KMS-11 (cell line): ENCODE measurements around the gene ATRIP.

Experiments
- H2AFZ ChIP-seq: fragments of 200-600 bp; sonication (generic); 2 replicates; pipeline ENCODE4 v1.6.1; 2016; ENCODE audit warnings: antibody characterized with exemption, mixed run types, low read depth
- H3K27ac ChIP-seq: fragments of 200-600 bp; sonication (generic); 2 replicates; pipeline ENCODE4 v1.6.1; 2016; ENCODE audit warnings: mild to moderate bottlenecking, mixed run types
- H3K27me3 ChIP-seq: fragments of 200-600 bp; sonication (generic); 2 replicates; pipeline ENCODE4 v1.6.1; 2017; ENCODE audit warnings: mild to moderate bottlenecking, low read depth, mixed run types, moderate library complexity; ENCODE audit not compliant: insufficient read depth
- H3K36me3 ChIP-seq: fragments of 200-600 bp; sonication (generic); 2 replicates; pipeline ENCODE4 v1.6.1; 2017; ENCODE audit warnings: mild to moderate bottlenecking, mixed run types; ENCODE audit not compliant: insufficient read depth
- H3K4me1 ChIP-seq: fragments of 200-600 bp; sonication (generic); 2 replicates; pipeline ENCODE4 v1.6.1; 2016; ENCODE audit warnings: mild to moderate bottlenecking, low read depth, mixed run types; ENCODE audit not compliant: poor library complexity, severe bottlenecking
- H3K4me2 ChIP-seq: fragments of 200-600 bp; sonication (generic); 2 replicates; pipeline ENCODE4 v1.7.0; 2016; ENCODE audit warnings: mild to moderate bottlenecking, mixed run types
- H3K4me3 ChIP-seq: fragments of 200-600 bp; sonication (generic); IDR thresholded peaks from 2 replicates; pipeline ENCODE4 v1.6.1; 2017; ENCODE audit warnings: low read depth, low read length, mixed read lengths; ENCODE audit not compliant: insufficient read depth
- H3K79me2 ChIP-seq: fragments of 200-600 bp; sonication (generic); 2 replicates; pipeline ENCODE4 v1.6.1; 2016; ENCODE audit warnings: low read depth, mixed run types; ENCODE audit not compliant: insufficient read depth
- H3K9ac ChIP-seq: fragments of 200-600 bp; sonication (generic); 2 replicates; pipeline ENCODE4 v1.6.1; 2016; ENCODE audit warnings: mild to moderate bottlenecking, mixed run types
- H4K20me1 ChIP-seq: fragments of 200-600 bp; sonication (generic); 2 replicates; pipeline ENCODE4 v1.6.1; 2016; ENCODE audit warnings: mild to moderate bottlenecking, mixed run types; ENCODE audit not compliant: insufficient read depth
- TF ChIP-seq, protein P1 (sequence below): fragments of 200-600 bp; sonication (generic); conservative IDR thresholded peaks from 2 replicates; pipeline ENCODE4 v1.6.1; 2017; ENCODE audit warnings: low read depth, mild to moderate bottlenecking, antibody characterized with exemption, low read length, moderate library complexity, mixed read lengths

Gene ATRIP

GRCh38 chr3:48434591-48435222, 11.8 kb upstream of the ATRIP start:
- Histone ChIP-seq H3K4me3 (no peak overlapping the region), H2AFZ (no peak overlapping the region), H3K27me3 (no peaks in the 10 kb centered on the region), H4K20me1 (no peaks in the 10 kb centered on the region), H3K9ac (no peak overlapping the region), H3K4me1 (peaks cover 13% of the 10 kb centered on the region), H3K27ac (no peak overlapping the region), H3K36me3 (no peaks in the 10 kb centered on the region), H3K4me2 (no peak overlapping the region), H3K79me2 (no peaks in the 10 kb centered on the region)
- TF ChIP-seq, protein P1, sequence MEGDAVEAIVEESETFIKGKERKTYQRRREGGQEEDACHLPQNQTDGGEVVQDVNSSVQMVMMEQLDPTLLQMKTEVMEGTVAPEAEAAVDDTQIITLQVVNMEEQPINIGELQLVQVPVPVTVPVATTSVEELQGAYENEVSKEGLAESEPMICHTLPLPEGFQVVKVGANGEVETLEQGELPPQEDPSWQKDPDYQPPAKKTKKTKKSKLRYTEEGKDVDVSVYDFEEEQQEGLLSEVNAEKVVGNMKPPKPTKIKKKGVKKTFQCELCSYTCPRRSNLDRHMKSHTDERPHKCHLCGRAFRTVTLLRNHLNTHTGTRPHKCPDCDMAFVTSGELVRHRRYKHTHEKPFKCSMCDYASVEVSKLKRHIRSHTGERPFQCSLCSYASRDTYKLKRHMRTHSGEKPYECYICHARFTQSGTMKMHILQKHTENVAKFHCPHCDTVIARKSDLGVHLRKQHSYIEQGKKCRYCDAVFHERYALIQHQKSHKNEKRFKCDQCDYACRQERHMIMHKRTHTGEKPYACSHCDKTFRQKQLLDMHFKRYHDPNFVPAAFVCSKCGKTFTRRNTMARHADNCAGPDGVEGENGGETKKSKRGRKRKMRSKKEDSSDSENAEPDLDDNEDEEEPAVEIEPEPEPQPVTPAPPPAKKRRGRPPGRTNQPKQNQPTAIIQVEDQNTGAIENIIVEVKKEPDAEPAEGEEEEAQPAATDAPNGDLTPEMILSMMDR, result no peak

DNA sequence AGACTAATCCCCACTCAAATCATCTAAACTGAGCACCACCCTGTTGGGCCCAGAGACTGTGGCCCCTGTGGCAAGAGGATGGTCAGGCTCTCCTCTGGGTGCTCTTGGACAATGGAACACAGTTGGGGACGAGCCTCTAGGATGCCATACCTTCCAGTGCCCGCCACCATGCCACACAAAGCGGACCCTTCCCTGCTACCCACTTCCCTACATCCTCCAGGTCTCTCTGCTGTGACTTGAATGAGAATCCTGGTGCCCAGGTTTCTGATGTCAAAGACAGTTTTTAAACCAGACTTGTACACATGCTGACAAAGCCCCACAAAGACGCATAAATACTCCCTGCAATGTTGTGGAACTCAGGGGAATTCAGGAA, 11.3 kb upstream of the ATRIP start:
- no peak overlapping the region for H3K9ac ChIP-seq
- no peaks in the 10 kb centered on the region for H4K20me1 ChIP-seq
- no peak overlapping the region for H3K4me3 ChIP-seq
- H3K36me3 ChIP-seq, result no peaks in the 10 kb centered on the region
- no peak overlapping the region for H3K4me2 ChIP-seq
- H3K27ac ChIP-seq, result no peak overlapping the region
- peaks cover 10% of the 10 kb centered on the region for H3K4me1 ChIP-seq
- H3K79me2 ChIP-seq, result peaks cover under 1% of the 10 kb centered on the region; the same call in 1 of the 2 replicates
- TF ChIP-seq, protein P1, result no peak
- no peaks in the 10 kb centered on the region for H3K27me3 ChIP-seq
- no peak overlapping the region for H2AFZ ChIP-seq

- Histone ChIP-seq H3K27me3 (no peaks in the 10 kb centered on the region), H3K4me2 (no peak overlapping the region), H3K79me2 (peaks cover 8% of the 10 kb centered on the region), H3K4me3 (no peak overlapping the region), H3K27ac (no peak overlapping the region), H3K4me1 (peaks cover 10% of the 10 kb centered on the region), H3K9ac (no peak overlapping the region), H4K20me1 (no peaks in the 10 kb centered on the region), H3K36me3 (no peaks in the 10 kb centered on the region), H2AFZ (no peak overlapping the region)
- TF ChIP-seq, protein P1, result peak; percentile 97
Measured at GRCh38 chr3:48435774-48436476, 10.6 kb upstream of the ATRIP start.

DNA sequence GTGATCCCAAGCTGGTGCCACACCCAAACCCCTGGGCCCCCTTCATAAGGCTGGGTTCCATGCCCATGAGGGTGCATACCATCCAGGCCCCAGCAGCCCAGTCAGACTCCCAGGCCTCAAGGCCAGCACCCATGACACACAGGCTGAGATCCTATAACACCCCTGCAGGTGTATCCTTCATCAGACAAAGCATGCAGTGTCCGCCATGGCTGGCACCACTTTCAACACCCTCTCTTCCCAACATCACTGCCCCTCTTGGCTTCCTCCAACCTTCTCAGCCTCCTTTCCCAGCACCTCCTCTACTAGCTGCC, 10.1 kb upstream of the ATRIP start:
- H3K27me3 ChIP-seq, result no peaks in the 10 kb centered on the region

More for the DNA sequence above, 10.1 kb upstream of the ATRIP start:
- Histone ChIP-seq H3K36me3 (no peaks in the 10 kb centered on the region), H3K4me1 (peaks cover 13% of the 10 kb centered on the region), H3K27ac (no peak overlapping the region), H3K4me3 (no peak overlapping the region), H4K20me1 (no peaks in the 10 kb centered on the region), H3K4me2 (no peak overlapping the region), H3K9ac (no peak overlapping the region), H3K79me2 (peaks cover 13% of the 10 kb centered on the region), H2AFZ (no peak overlapping the region)
- TF ChIP-seq, protein P1, result no peak
